ENCODE measurements around the gene NCSTN. TPM values are rescaled to one million over a fixed set of nuclear protein-coding genes. Genes with fewer than 3 reads are reported as not detected.

The NCSTN gene
- total and polyA plus RNA-seq, 9 of the 15 experiments (the other 6 are each of a cell fraction or from before 2014, with no cell fraction given), result 21.3 to 91.1 (median 57.9) TPM

- TF ChIP-seq MEF2A (IDR thresholded peaks at IDR 0.05; ENCODE audit: control insufficient read depth, low read depth, low read length) (no peak), JUN (IDR thresholded peaks at IDR 0.05; ENCODE audit: borderline replicate concordance, low read depth, low read length) (peak; percentile 53; the same call in 1 of the 2 replicates), JUN (CRISPR knock-in tag; IDR thresholded peaks at IDR 0.05; ENCODE audit: borderline replicate concordance) (no peak), KAT7 (CRISPR knock-in tag; IDR thresholded peaks at IDR 0.05; ENCODE audit: borderline replicate concordance) (0 out of 2 replicates have a peak, but pooled peaks have one; percentile 67), ETV1 (tag; conservative IDR thresholded peaks at IDR 0.05; ENCODE audit: low read depth) (peak; percentile 76), XRCC5 (IDR thresholded peaks at IDR 0.05; ENCODE audit: low read depth, low read length) (no peak), ZBED1 (IDR thresholded peaks at IDR 0.05) (no peak), SAFB (IDR thresholded peaks at IDR 0.05; ENCODE audit: borderline replicate concordance, low read depth, low read length) (no peak), ZBTB5 (IDR thresholded peaks at IDR 0.05) (no peak), CREB5 (CRISPR knock-in tag; IDR thresholded peaks at IDR 0.05) (no peak), NR2C2 (CRISPR knock-in tag; IDR thresholded peaks at IDR 0.05) (0 out of 2 replicates have a peak, but pooled peaks have one; percentile 17), NR2C2 (tag; IDR thresholded peaks at IDR 0.05) (peak; percentile 84), PYGO2 (tag; IDR thresholded peaks at IDR 0.05) (no peak), EWSR1 (IDR thresholded peaks at IDR 0.05; ENCODE audit: borderline replicate concordance, low read depth, partially characterized antibody) (no peak)
These were observed 32.8 kb downstream of the NCSTN start (continued) for GRCh38 chr1:160375788-160376524.
